ENCODE data around the gene GFRA4.

DNA sequence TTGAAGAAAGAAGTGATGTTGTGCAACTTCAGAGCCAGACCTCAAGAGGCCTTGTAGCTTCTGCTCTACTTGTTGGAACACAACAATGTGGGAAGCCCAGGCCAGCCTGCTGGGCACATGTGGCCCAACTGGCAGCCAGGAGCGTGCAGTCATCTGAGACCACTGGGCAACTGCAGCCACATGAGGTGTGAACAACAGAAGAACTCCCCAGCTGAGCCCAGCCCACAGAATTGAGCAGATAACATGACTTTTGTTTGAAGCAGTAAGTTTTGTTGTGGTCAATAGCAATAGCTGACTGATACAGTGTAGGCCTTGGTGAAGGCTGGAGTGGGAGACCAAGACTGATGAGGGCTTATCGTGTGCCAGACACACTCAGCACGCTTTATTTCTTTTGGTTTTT, 27.2 kb upstream of the GFRA4 start:
- TF ChIP-seq, protein P1, sequence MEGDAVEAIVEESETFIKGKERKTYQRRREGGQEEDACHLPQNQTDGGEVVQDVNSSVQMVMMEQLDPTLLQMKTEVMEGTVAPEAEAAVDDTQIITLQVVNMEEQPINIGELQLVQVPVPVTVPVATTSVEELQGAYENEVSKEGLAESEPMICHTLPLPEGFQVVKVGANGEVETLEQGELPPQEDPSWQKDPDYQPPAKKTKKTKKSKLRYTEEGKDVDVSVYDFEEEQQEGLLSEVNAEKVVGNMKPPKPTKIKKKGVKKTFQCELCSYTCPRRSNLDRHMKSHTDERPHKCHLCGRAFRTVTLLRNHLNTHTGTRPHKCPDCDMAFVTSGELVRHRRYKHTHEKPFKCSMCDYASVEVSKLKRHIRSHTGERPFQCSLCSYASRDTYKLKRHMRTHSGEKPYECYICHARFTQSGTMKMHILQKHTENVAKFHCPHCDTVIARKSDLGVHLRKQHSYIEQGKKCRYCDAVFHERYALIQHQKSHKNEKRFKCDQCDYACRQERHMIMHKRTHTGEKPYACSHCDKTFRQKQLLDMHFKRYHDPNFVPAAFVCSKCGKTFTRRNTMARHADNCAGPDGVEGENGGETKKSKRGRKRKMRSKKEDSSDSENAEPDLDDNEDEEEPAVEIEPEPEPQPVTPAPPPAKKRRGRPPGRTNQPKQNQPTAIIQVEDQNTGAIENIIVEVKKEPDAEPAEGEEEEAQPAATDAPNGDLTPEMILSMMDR (IDR thresholded peaks at IDR 0.05), result no peak
- no peak for TF ChIP-seq POLR2A (IDR thresholded peaks at IDR 0.05)

All from vagina (tissue), 2 donors.